ENCODE measurements around the gene PPFIA3. TPM values are rescaled to one million over a fixed set of nuclear protein-coding genes. Genes with fewer than 3 reads are reported as not detected.
"Not testable (repeated sequence)": the region's sequence is repeated elsewhere in the genome, so short reads cannot be mapped to it uniquely, and the experiment has no call there.

Gene PPFIA3
- total RNA-seq, 5 donors from 2014 or later (not counting 1 experiment from before 2014, with no cell fraction given), result 3.8 to 4.7 (median 4.1) TPM

GRCh38 chr19:49180659-49181058, 61.3 kb downstream of the PPFIA3 start:
- peaks cover 0 to 3% (median 3%) of the 10 kb centered on the region in 3 donors for H3K4me1 Mint-ChIP-seq
- Histone ChIP-seq H3K9me3 (no peaks in the 10 kb centered on the region), H3K4me3 (ENCODE audit: control insufficient read depth in 1 of 2, extremely low read depth in 1 of 2, low read length in 1 of 2) (no peak overlapping the region), H3K4me1 (ENCODE audit: control insufficient read depth in 1 of 2, extremely low read depth in 1 of 2, insufficient read depth in 2 of 2, low read length in 2 of 2) (no peaks in the 10 kb centered on the region), H3K36me3 (ENCODE audit: control insufficient read depth in 2 of 2, extremely low read depth in 1 of 2, insufficient read depth in 1 of 2, low read length in 1 of 2) (no peaks in the 10 kb centered on the region), H3K27me3 (replicated peaks in 1 of 2; ENCODE audit: control insufficient read depth in 2 of 2, extremely low read depth in 1 of 2, insufficient read depth in 2 of 2, low read length in 1 of 2) (peaks cover 0 to 4% of the 10 kb centered on the region in 2 experiments), H3K27ac (ENCODE audit: low read length) (no peak overlapping the region)
- POLR2A ChIA-PET, result no interaction called here
- CTCF ChIA-PET, result interaction anchor here in 1 of 2 donors (0.7 kb wide), 1 partner anchor 506 kb away, joined by 4 read pairs; no protein-coding TSS in a partner anchor
- no peak overlapping the region for H3K27ac Mint-ChIP-seq
- peaks cover 0 to 3% of the 10 kb centered on the region in 2 donors for H3K27me3 Mint-ChIP-seq
- 94% methylated on average over 4 of the region's 4 CpGs for WGBS (ENCODE audit: insufficient coverage)
- H3K36me3 Mint-ChIP-seq, result no peaks in the 10 kb centered on the region
- H3K4me3 Mint-ChIP-seq, result no peak overlapping the region
- no peak for ATAC-seq (replicated peaks in 1 of 4)
- DNase-seq, result no peak
- peaks cover 4 to 9% (median 5%) of the 10 kb centered on the region in 3 donors for H3K9me3 Mint-ChIP-seq

GRCh38 chr19:49182010-49182847, 62.9 kb downstream of the PPFIA3 start:
- ATAC-seq (replicated peaks in 1 of 4); H3K4me3 ChIP-seq (ENCODE audit: control insufficient read depth in 1 of 2, extremely low read depth in 1 of 2, low read length in 1 of 2); H3K4me1 ChIP-seq (ENCODE audit: control insufficient read depth in 1 of 2, extremely low read depth in 1 of 2, insufficient read depth in 2 of 2, low read length in 2 of 2); H3K4me3 Mint-ChIP-seq; H3K9me3 ChIP-seq; H3K36me3 Mint-ChIP-seq; H3K36me3 ChIP-seq (ENCODE audit: control insufficient read depth in 2 of 2, extremely low read depth in 1 of 2, insufficient read depth in 1 of 2, low read length in 1 of 2); POLR2A ChIA-PET; H3K4me1 Mint-ChIP-seq; CTCF ChIA-PET; DNase-seq; H3K27me3 ChIP-seq (replicated peaks in 1 of 2; ENCODE audit: control insufficient read depth in 2 of 2, extremely low read depth in 1 of 2, insufficient read depth in 2 of 2, low read length in 1 of 2); H3K27ac ChIP-seq (ENCODE audit: low read length); H3K9me3 Mint-ChIP-seq; H3K27me3 Mint-ChIP-seq: not testable (repeated sequence)
- H3K27ac Mint-ChIP-seq, result peak overlapping the region in 1 of 2 donors; percentile 19
- 96% methylated on average over 20 of the region's 20 CpGs for WGBS (ENCODE audit: insufficient coverage)

GRCh38 chr19:49182848-49183375, 63.6 kb downstream of the PPFIA3 start:
- WGBS (ENCODE audit: insufficient coverage), result 98% methylated on average over 7 of the region's 26 CpGs
- ATAC-seq (replicated peaks in 1 of 4), result no peak
- Mint-ChIP-seq H3K4me1 (no peaks in the 10 kb centered on the region), H3K9me3 (peaks cover 4 to 9% (median 5%) of the 10 kb centered on the region in 3 donors), H3K27me3 (no peaks in the 10 kb centered on the region), H3K4me3 (no peak overlapping the region), H3K36me3 (no peaks in the 10 kb centered on the region), H3K27ac (no peak overlapping the region)
- Histone ChIP-seq H3K4me3 (ENCODE audit: control insufficient read depth in 1 of 2, extremely low read depth in 1 of 2, low read length in 1 of 2) (no peak overlapping the region), H3K36me3 (ENCODE audit: control insufficient read depth in 2 of 2, extremely low read depth in 1 of 2, insufficient read depth in 1 of 2, low read length in 1 of 2) (no peaks in the 10 kb centered on the region), H3K27ac (ENCODE audit: low read length) (no peak overlapping the region), H3K27me3 (replicated peaks in 1 of 2; ENCODE audit: control insufficient read depth in 2 of 2, extremely low read depth in 1 of 2, insufficient read depth in 2 of 2, low read length in 1 of 2) (peaks cover 0 to 4% of the 10 kb centered on the region in 2 experiments), H3K4me1 (ENCODE audit: control insufficient read depth in 1 of 2, extremely low read depth in 1 of 2, insufficient read depth in 2 of 2, low read length in 2 of 2) (no peaks in the 10 kb centered on the region), H3K9me3 (no peaks in the 10 kb centered on the region)
- CTCF ChIA-PET, result no interaction called here
- DNase-seq, result no peak
- POLR2A ChIA-PET, result no interaction called here

GRCh38 chr19:49186108-49186507, 66.8 kb downstream of the PPFIA3 start:
- peaks cover 10 to 16% (median 14%) of the 10 kb centered on the region in 3 donors for H3K4me1 Mint-ChIP-seq
- H3K4me3 Mint-ChIP-seq, result no peak overlapping the region
- ChIA-PET CTCF (no interaction called here), POLR2A (no interaction called here)
- WGBS (ENCODE audit: insufficient coverage), result 71% methylated on average over 5 of the region's 5 CpGs
- no peak for DNase-seq
- H3K4me1 ChIP-seq (ENCODE audit: control insufficient read depth in 1 of 2, extremely low read depth in 1 of 2, insufficient read depth in 2 of 2, low read length in 2 of 2), result peaks cover 6% of the 10 kb centered on the region in 2 experiments
- peaks cover 0 to 17% of the 10 kb centered on the region in 2 experiments for H3K27me3 ChIP-seq (replicated peaks in 1 of 2; ENCODE audit: control insufficient read depth in 2 of 2, extremely low read depth in 1 of 2, insufficient read depth in 2 of 2, low read length in 1 of 2)
- no peaks in the 10 kb centered on the region for H3K36me3 ChIP-seq (ENCODE audit: control insufficient read depth in 2 of 2, extremely low read depth in 1 of 2, insufficient read depth in 1 of 2, low read length in 1 of 2)
- H3K9me3 ChIP-seq, result no peaks in the 10 kb centered on the region
- H3K27ac ChIP-seq (ENCODE audit: low read length), result no peak overlapping the region
- peak overlapping the region in 1 of 2 donors; percentile 22 for H3K27ac Mint-ChIP-seq
- ATAC-seq (replicated peaks in 1 of 4), result no peak
- no peaks in the 10 kb centered on the region for H3K36me3 Mint-ChIP-seq
- no peak overlapping the region for H3K4me3 ChIP-seq (ENCODE audit: control insufficient read depth in 1 of 2, extremely low read depth in 1 of 2, low read length in 1 of 2)
- H3K9me3 Mint-ChIP-seq, result peaks cover 4 to 9% (median 5%) of the 10 kb centered on the region in 3 donors
- H3K27me3 Mint-ChIP-seq, result peaks cover 0 to 4% of the 10 kb centered on the region in 2 donors

GRCh38 chr19:49188626-49189200, 69.4 kb downstream of the PPFIA3 start:
- no peak overlapping the region for H3K27ac ChIP-seq (ENCODE audit: low read length)
- H3K4me3 Mint-ChIP-seq, result no peak overlapping the region
- ATAC-seq (replicated peaks in 1 of 4) (no peak), DNase-seq (no peak)
- H3K9me3 ChIP-seq, result no peaks in the 10 kb centered on the region
- H3K9me3 Mint-ChIP-seq, result peaks cover 4 to 5% (median 5%) of the 10 kb centered on the region in 3 donors
- H3K27me3 ChIP-seq (replicated peaks in 1 of 2; ENCODE audit: control insufficient read depth in 2 of 2, extremely low read depth in 1 of 2, insufficient read depth in 2 of 2, low read length in 1 of 2), result peaks cover 0 to 17% of the 10 kb centered on the region in 2 experiments
- H3K27me3 Mint-ChIP-seq, result peaks cover 0 to 4% of the 10 kb centered on the region in 2 donors
- ChIA-PET CTCF (no interaction called here), POLR2A (no interaction called here)
- peaks cover 10 to 16% (median 14%) of the 10 kb centered on the region in 3 donors for H3K4me1 Mint-ChIP-seq
- no peaks in the 10 kb centered on the region for H3K36me3 ChIP-seq (ENCODE audit: control insufficient read depth in 2 of 2, extremely low read depth in 1 of 2, insufficient read depth in 1 of 2, low read length in 1 of 2)
- 94% methylated on average over 17 of the region's 21 CpGs for WGBS (ENCODE audit: insufficient coverage)
- H3K4me3 ChIP-seq (ENCODE audit: control insufficient read depth in 1 of 2, extremely low read depth in 1 of 2, low read length in 1 of 2), result no peak overlapping the region
- H3K4me1 ChIP-seq (ENCODE audit: control insufficient read depth in 1 of 2, extremely low read depth in 1 of 2, insufficient read depth in 2 of 2, low read length in 2 of 2), result peaks cover 6% of the 10 kb centered on the region in 2 experiments
- no peaks in the 10 kb centered on the region for H3K36me3 Mint-ChIP-seq
- no peak overlapping the region for H3K27ac Mint-ChIP-seq

- peaks cover 10 to 16% (median 14%) of the 10 kb centered on the region in 3 donors for H3K4me1 Mint-ChIP-seq
- Histone ChIP-seq H3K4me1 (ENCODE audit: control insufficient read depth in 1 of 2, extremely low read depth in 1 of 2, insufficient read depth in 2 of 2, low read length in 2 of 2) (peaks cover 6% of the 10 kb centered on the region in 2 experiments), H3K4me3 (ENCODE audit: control insufficient read depth in 1 of 2, extremely low read depth in 1 of 2, low read length in 1 of 2) (no peak overlapping the region), H3K27ac (ENCODE audit: low read length) (no peak overlapping the region), H3K27me3 (replicated peaks in 1 of 2; ENCODE audit: control insufficient read depth in 2 of 2, extremely low read depth in 1 of 2, insufficient read depth in 2 of 2, low read length in 1 of 2) (peaks cover 0 to 17% of the 10 kb centered on the region in 2 experiments), H3K9me3 (no peaks in the 10 kb centered on the region), H3K36me3 (ENCODE audit: control insufficient read depth in 2 of 2, extremely low read depth in 1 of 2, insufficient read depth in 1 of 2, low read length in 1 of 2) (no peaks in the 10 kb centered on the region)
- peak overlapping the region in 1 of 2 donors; percentile 36 for H3K27ac Mint-ChIP-seq
- ChIA-PET POLR2A (no interaction called here), CTCF (no interaction called here)
- peaks cover 0 to under 1% (median under 1%) of the 10 kb centered on the region in 3 donors for H3K9me3 Mint-ChIP-seq
- ATAC-seq (replicated peaks in 1 of 4) (no peak), DNase-seq (no peak)
- H3K36me3 Mint-ChIP-seq, result no peaks in the 10 kb centered on the region
- H3K4me3 Mint-ChIP-seq, result no peak overlapping the region
- 63% methylated on average over 4 of the region's 5 CpGs for WGBS (ENCODE audit: insufficient coverage)
- H3K27me3 Mint-ChIP-seq, result peaks cover 0 to 4% of the 10 kb centered on the region in 2 donors
Measured at GRCh38 chr19:49189259-49189658, 69.9 kb downstream of the PPFIA3 start.
